Astrocyte of the cerebellum (primary cell): ENCODE data around the gene GAS7.

ENCODE experiments used
- DNase-seq: peaks from one replicate; pipeline ENCODE4 v3.0.0-alpha.2; 2011; ENCODE audit warnings: low read depth
- H3K4me3 ChIP-seq: 2 replicates; pipeline ENCODE4 v1.5.1; 2011; ENCODE audit warnings: mild to moderate bottlenecking, low read depth, low read length, moderate library complexity
- in situ Hi-C: cut with HindIII; loops from 2 replicates; pipeline ENCODE4 v1.10.0; 2017; ENCODE audit warnings: low sequenced_read_pairs
- TF ChIP-seq, protein P1 (sequence below): IDR thresholded peaks from 2 replicates; pipeline ENCODE4 v1.5.1; 2012; ENCODE audit warnings: low read length, low read depth, moderate library complexity, mild to moderate bottlenecking; ENCODE audit errors: missing control alignments

GAS7 gene

GRCh38 chr17:10156599-10156947, 41.8 kb downstream of the GAS7 start:
- in situ Hi-C loops: no loop called here
- no peak overlapping the region for H3K4me3 ChIP-seq
- TF ChIP-seq, protein P1, sequence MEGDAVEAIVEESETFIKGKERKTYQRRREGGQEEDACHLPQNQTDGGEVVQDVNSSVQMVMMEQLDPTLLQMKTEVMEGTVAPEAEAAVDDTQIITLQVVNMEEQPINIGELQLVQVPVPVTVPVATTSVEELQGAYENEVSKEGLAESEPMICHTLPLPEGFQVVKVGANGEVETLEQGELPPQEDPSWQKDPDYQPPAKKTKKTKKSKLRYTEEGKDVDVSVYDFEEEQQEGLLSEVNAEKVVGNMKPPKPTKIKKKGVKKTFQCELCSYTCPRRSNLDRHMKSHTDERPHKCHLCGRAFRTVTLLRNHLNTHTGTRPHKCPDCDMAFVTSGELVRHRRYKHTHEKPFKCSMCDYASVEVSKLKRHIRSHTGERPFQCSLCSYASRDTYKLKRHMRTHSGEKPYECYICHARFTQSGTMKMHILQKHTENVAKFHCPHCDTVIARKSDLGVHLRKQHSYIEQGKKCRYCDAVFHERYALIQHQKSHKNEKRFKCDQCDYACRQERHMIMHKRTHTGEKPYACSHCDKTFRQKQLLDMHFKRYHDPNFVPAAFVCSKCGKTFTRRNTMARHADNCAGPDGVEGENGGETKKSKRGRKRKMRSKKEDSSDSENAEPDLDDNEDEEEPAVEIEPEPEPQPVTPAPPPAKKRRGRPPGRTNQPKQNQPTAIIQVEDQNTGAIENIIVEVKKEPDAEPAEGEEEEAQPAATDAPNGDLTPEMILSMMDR: no peak
- no peak for DNase-seq

GRCh38 chr17:10156077-10156435, 42.4 kb downstream of the GAS7 start:
- H3K4me3 ChIP-seq: no peak overlapping the region
- no peak for DNase-seq
- TF ChIP-seq, protein P1: no peak
- in situ Hi-C loops: no loop called here

DNA sequence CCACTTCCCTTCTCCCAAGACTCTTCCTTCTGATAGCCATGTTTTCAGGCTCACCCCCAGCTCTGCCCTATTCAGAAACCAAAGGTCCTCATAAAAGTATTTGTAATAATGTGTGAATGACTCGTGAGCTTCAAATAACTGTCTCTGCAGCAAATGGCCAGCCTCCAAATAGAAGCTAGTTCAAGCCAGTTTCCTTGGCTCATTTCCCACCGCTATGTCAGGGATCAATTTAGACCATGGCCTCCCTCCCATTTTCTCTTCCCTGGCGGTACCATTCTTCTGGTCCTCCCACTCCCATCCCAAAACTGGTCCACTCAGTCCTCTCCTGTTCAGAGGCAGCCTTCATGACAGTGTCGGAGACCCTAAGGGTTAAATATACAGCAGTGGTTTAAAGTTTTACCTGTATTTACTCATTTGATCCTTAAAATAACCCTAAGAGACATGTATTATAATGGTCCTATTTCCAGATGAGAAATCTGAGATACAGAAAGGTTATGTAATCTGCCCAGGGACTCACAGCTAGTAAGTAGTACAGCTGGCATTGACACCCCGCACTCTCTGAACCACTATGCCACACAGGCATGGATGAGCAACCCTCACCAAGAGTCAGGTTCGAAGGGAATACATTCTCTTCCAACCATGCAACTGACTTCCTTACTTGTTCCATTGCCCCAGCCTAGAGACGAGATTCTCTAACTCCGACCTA, 42.9 kb downstream of the GAS7 start:
- TF ChIP-seq, protein P1: no peak
- H3K4me3 ChIP-seq: no peak overlapping the region
- no peak for DNase-seq
- in situ Hi-C loops: no loop called here

GRCh38 chr17:10151667-10152496, 46.5 kb downstream of the GAS7 start:
- in situ Hi-C loops: no loop called here
- H3K4me3 ChIP-seq: no peak overlapping the region
- peak; percentile 34 for DNase-seq
- TF ChIP-seq, protein P1: no peak

DNA sequence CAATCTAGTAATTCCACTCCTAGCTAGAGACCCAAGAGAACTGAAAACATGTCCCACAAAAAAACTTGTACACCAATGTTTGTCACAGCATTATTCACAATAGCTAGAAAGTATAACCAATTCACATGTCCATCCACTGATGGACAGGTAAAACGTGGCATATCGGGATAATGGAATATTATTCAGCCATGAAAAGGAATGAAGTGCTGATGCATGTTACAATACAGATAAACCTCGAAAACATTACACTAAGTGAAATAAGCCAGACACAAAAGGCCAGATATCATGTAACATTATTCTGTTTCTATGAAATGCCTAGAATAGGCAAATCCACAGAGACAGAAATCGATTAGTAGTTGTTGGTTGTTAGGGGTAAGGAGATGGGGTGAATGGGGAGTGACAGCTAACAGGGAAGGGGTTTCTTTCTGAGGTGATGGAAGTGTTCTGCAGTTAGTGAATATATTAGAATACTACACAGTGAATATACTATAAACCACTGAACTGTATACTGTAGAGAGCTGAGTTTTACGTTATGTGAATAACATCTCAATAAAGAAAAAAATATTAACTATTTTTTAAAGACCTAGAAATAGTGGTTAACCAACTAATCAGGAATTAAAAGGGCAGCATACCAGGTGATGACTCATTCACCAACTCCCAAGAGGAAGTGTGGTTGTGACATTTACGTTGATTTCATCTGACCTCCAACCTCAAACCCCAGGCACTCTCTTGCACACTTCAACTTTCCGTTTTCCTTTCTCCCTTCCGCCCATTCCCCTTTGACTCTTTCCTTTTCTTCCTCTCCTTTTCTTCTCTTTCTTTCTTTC, 48.6 kb downstream of the GAS7 start:
- peak; percentile 79 for DNase-seq
- TF ChIP-seq, protein P1: no peak
- no peak overlapping the region for H3K4me3 ChIP-seq
- in situ Hi-C loops: no loop called here

- H3K4me3 ChIP-seq: no peak overlapping the region
- DNase-seq: no peak
- in situ Hi-C loops: no loop called here
- TF ChIP-seq, protein P1: no peak
Measured at GRCh38 chr17:10147761-10148415, 50.5 kb downstream of the GAS7 start.
